HepG2 (cell line): ENCODE measurements around the gene SLC25A33. TPM values are rescaled to one million over a fixed set of nuclear protein-coding genes. Genes with fewer than 3 reads are reported as not detected.

Experiments
- AFF4 ChIP-seq: sonication (generic); formaldehyde crosslinking; IDR thresholded peaks from 2 replicates; pipeline ENCODE4 v1.4.0; 2020; ENCODE audit warnings: missing genetic modification reagents
- AGO2 ChIP-seq: fragments of 200-400 bp; formaldehyde crosslinking; optimal IDR thresholded peaks from 2 replicates; pipeline ENCODE3; 2017; ENCODE audit warnings: mild to moderate bottlenecking, low read depth, low read length, moderate library complexity
- ARID4A ChIP-seq: sonication (generic); formaldehyde crosslinking; IDR thresholded peaks from 2 replicates; pipeline ENCODE4 v1.5.0; 2020; ENCODE audit warnings: mild to moderate bottlenecking, missing genetic modification reagents, borderline replicate concordance
- BORCS8-MEF2B ChIP-seq: sonication (generic); formaldehyde crosslinking; IDR thresholded peaks from 2 replicates; pipeline ENCODE4 v1.8.0; 2022; ENCODE audit warnings: mild to moderate bottlenecking, missing genetic modification reagents
- CHD2 ChIP-seq: IDR thresholded peaks from 2 replicates; pipeline ENCODE4 v1.6.1; 2011; ENCODE audit warnings: low read depth, low read length, improper control_type of control experiment
- GABPB1 ChIP-seq: IDR thresholded peaks from 2 replicates; pipeline ENCODE4 v1.6.1; 2016; ENCODE audit warnings: mild to moderate bottlenecking, missing genetic modification reagents, moderate library complexity, missing compliant biosample characterization
- KLF6 ChIP-seq: IDR thresholded peaks from 2 replicates; pipeline ENCODE4 v1.8.0; 2016; ENCODE audit warnings: missing biosample characterization, missing genetic modification reagents
- MTF1 ChIP-seq: sonication (generic); formaldehyde crosslinking; IDR thresholded peaks from 2 replicates; pipeline ENCODE4 v1.5.0; 2020; ENCODE audit warnings: missing genetic modification reagents
- POLR2AphosphoS5 ChIP-seq: IDR thresholded peaks from 2 replicates; pipeline ENCODE4 v1.6.1; 2012; ENCODE audit warnings: low read depth, low read length
- PREB ChIP-seq: sonication (generic); formaldehyde crosslinking; IDR thresholded peaks from 2 replicates; pipeline ENCODE4 v1.4.0; 2020; ENCODE audit warnings: missing genetic modification reagents
- SIN3B ChIP-seq: fragments of 150-350 bp; IDR thresholded peaks from 2 replicates; pipeline ENCODE4 v1.6.1; 2014; ENCODE audit warnings: low read length
- TEAD2 ChIP-seq: sonication (generic); formaldehyde crosslinking; IDR thresholded peaks from 2 replicates; pipeline ENCODE4 v1.9.0; 2021; ENCODE audit warnings: missing genetic modification reagents
- TSC22D2 ChIP-seq: sonication (generic); formaldehyde crosslinking; IDR thresholded peaks from 2 replicates; pipeline ENCODE4 v1.5.1; 2020; ENCODE audit warnings: missing genetic modification reagents, mild to moderate bottlenecking, borderline replicate concordance
- ZNF484 ChIP-seq: sonication (generic); formaldehyde crosslinking; IDR thresholded peaks from 2 replicates; pipeline ENCODE4 v1.5.1; 2020; ENCODE audit warnings: mild to moderate bottlenecking, low read depth, missing genetic modification reagents, borderline replicate concordance
- ZNF503 ChIP-seq: sonication (generic); formaldehyde crosslinking; IDR thresholded peaks from 2 replicates; pipeline ENCODE4 v1.4.0; 2020; ENCODE audit warnings: missing genetic modification reagents
- polyA plus RNA-seq, 8 experiments: library from polyadenylated mRNA; depleted of rRNA in 3 of 8; stranded (reverse) in 7 of 8; unstranded in 1 of 8; fragments of >200 nt; fragmentation: Illumina TruSeq in 4 of 8; extraction: Trizol in 4 of 8; gene quantifications; 2 replicates each; pipeline versions ENCODE4 v1.2.1 to v1.2.3, GENCODE V29; 2011 to 2016; ENCODE audit warnings: low read depth in 4 of 8, missing spikeins in 1 of 8, mixed read lengths in 1 of 8; ENCODE audit not compliant: insufficient read depth in 1 of 8
- total RNA-seq, 5 experiments: library from RNA; depleted of rRNA; stranded (reverse); fragments of >200 nt; fragmentation: Illumina TruSeq; extraction: Trizol; gene quantifications; 2 replicates each; pipeline ENCODE4 v1.2.3, GENCODE V29; 2016; ENCODE audit warnings: low read depth in 1 of 5

SLC25A33 gene
- total and polyA plus RNA-seq, 2 of the 13 experiments (the other 11 are each of a cell fraction or from before 2014, with no cell fraction given), result 15.4 to 50.3 TPM

- no peak for TF ChIP-seq SIN3B
- no peak for TF ChIP-seq PREB (CRISPR knock-in tag)
- peak; percentile 57 for TF ChIP-seq GABPB1 (CRISPR knock-in tag)
- no peak for TF ChIP-seq ZNF503 (CRISPR knock-in tag)
- peak; percentile 44 for TF ChIP-seq AGO2
- TF ChIP-seq POLR2AphosphoS5, result no peak
- no peak for TF ChIP-seq CHD2
- TF ChIP-seq ZNF484 (CRISPR knock-in tag), result no peak
- no peak for TF ChIP-seq AFF4 (CRISPR knock-in tag)
- TF ChIP-seq TEAD2 (CRISPR knock-in tag), result no peak
- TF ChIP-seq ARID4A, result peak; percentile 68
- TF ChIP-seq MTF1 (CRISPR knock-in tag), result no peak
- TF ChIP-seq BORCS8-MEF2B (CRISPR knock-in tag), result no peak
- TF ChIP-seq KLF6 (CRISPR knock-in tag), result no peak
- no peak for TF ChIP-seq TSC22D2 (CRISPR knock-in tag)
These were observed 54.5 kb downstream of the SLC25A33 start (continued) for GRCh38 chr1:9593492-9594465.
